Osteocyte (in vitro differentiated cells): ENCODE results near the gene MESD. TPM values are rescaled to one million over a fixed set of nuclear protein-coding genes. Genes with fewer than 3 reads are reported as not detected.
"Not testable (repeated sequence)": the region's sequence is repeated elsewhere in the genome, so short reads cannot be mapped to it uniquely, and the experiment has no call there.

Experiments
- DNase-seq: peaks from one replicate; pipeline ENCODE4 v3.0.0; 2021; ENCODE audit warnings: mixed read lengths; ENCODE audit not compliant: unreplicated experiment; ENCODE audit errors: extremely low spot score
- H3K27ac Mint-ChIP-seq: one replicate; pipeline ENCODE4 v1.8.0; 2021; ENCODE audit warnings: mild to moderate bottlenecking, mixed read lengths; ENCODE audit not compliant: unreplicated experiment
- H3K27me3 Mint-ChIP-seq: one replicate; pipeline ENCODE4 v1.8.0; 2021; ENCODE audit warnings: mixed read lengths; ENCODE audit not compliant: unreplicated experiment
- H3K36me3 Mint-ChIP-seq: one replicate; pipeline ENCODE4 v1.8.0; 2021; ENCODE audit warnings: mixed read lengths; ENCODE audit not compliant: unreplicated experiment
- H3K4me1 Mint-ChIP-seq: one replicate; pipeline ENCODE4 v1.8.0; 2021; ENCODE audit warnings: mixed read lengths; ENCODE audit not compliant: unreplicated experiment
- H3K4me3 Mint-ChIP-seq: one replicate; pipeline ENCODE4 v1.8.0; 2021; ENCODE audit warnings: mild to moderate bottlenecking, moderate library complexity, mixed read lengths; ENCODE audit not compliant: unreplicated experiment
- H3K9me3 Mint-ChIP-seq: one replicate; pipeline ENCODE4 v1.8.0; 2021; ENCODE audit warnings: mixed read lengths; ENCODE audit not compliant: unreplicated experiment
- CTCF ChIP-seq: fragments of 200-600 bp; sonication (generic); IDR thresholded peaks from 2 replicates; pipeline ENCODE4 v1.5.0; 2021; ENCODE audit warnings: antibody characterized with exemption, mild to moderate bottlenecking, moderate library complexity
- total RNA-seq: library from RNA; stranded (reverse); gene quantifications from 2 replicates; pipeline ENCODE4 v1.2.1, GENCODE V29; 2021

Gene MESD
- total RNA-seq, 1 donor from 2014 or later, result 25.3 TPM

- H3K4me3 Mint-ChIP-seq, result no peak overlapping the region
Measured at GRCh38 chr15:80967991-80968510, 21.6 kb downstream of the MESD start.

GRCh38 chr15:80967451-80967850 lies 22.2 kb downstream of the MESD start:
- Mint-ChIP-seq H3K27me3 (no peaks in the 10 kb centered on the region), H3K4me3 (no peak overlapping the region), H3K4me1 (peaks cover 25% of the 10 kb centered on the region), H3K27ac (peak overlapping the region; percentile 56), H3K36me3 (peaks cover 23% of the 10 kb centered on the region), H3K9me3 (no peaks in the 10 kb centered on the region)
- no peak for TF ChIP-seq CTCF
- no peak for DNase-seq

More at GRCh38 chr15:80967991-80968510, 21.6 kb downstream of the MESD start:
- no peaks in the 10 kb centered on the region for H3K9me3 Mint-ChIP-seq
- no peaks in the 10 kb centered on the region for H3K27me3 Mint-ChIP-seq
- no peak for DNase-seq
- H3K27ac Mint-ChIP-seq, result peak overlapping the region; percentile 56
- H3K36me3 Mint-ChIP-seq, result peaks cover 19% of the 10 kb centered on the region
- no peak for TF ChIP-seq CTCF
- peaks cover 25% of the 10 kb centered on the region for H3K4me1 Mint-ChIP-seq

GRCh38 chr15:80966431-80967197 lies 23.0 kb downstream of the MESD start:
- no peak for DNase-seq
- peaks cover 18% of the 10 kb centered on the region for H3K36me3 Mint-ChIP-seq
- H3K4me1 Mint-ChIP-seq, result peaks cover 25% of the 10 kb centered on the region
- H3K4me3 Mint-ChIP-seq, result no peak overlapping the region
- peak overlapping the region; percentile 56 for H3K27ac Mint-ChIP-seq
- TF ChIP-seq CTCF, result no peak
- no peaks in the 10 kb centered on the region for H3K9me3 Mint-ChIP-seq
- H3K27me3 Mint-ChIP-seq, result no peaks in the 10 kb centered on the region

GRCh38 chr15:80965454-80965853 lies 24.2 kb downstream of the MESD start:
- H3K4me1 Mint-ChIP-seq, result peaks cover 25% of the 10 kb centered on the region
- H3K27me3 Mint-ChIP-seq, H3K27ac Mint-ChIP-seq, H3K9me3 Mint-ChIP-seq, DNase-seq, H3K4me3 Mint-ChIP-seq: not testable (repeated sequence)
- H3K36me3 Mint-ChIP-seq, result peaks cover 22% of the 10 kb centered on the region

GRCh38 chr15:80958818-80959495 lies 30.7 kb downstream of the MESD start:
- peak; percentile 57 for DNase-seq
- TF ChIP-seq CTCF, result no peak
- H3K4me1 Mint-ChIP-seq, result peaks cover 28% of the 10 kb centered on the region
- no peaks in the 10 kb centered on the region for H3K9me3 Mint-ChIP-seq
- H3K27ac Mint-ChIP-seq, result no peak overlapping the region
- H3K36me3 Mint-ChIP-seq, result peaks cover 21% of the 10 kb centered on the region
- H3K4me3 Mint-ChIP-seq, result no peak overlapping the region
- H3K27me3 Mint-ChIP-seq, result no peaks in the 10 kb centered on the region
